COLO668 (cell line): ENCODE data around the gene RBM39.
A peak's percentile ranks its signal among the peaks of the same experiment; 100 is the strongest.
"Not testable (repeated sequence)": the region's sequence is repeated elsewhere in the genome, so short reads cannot be mapped to it uniquely, and the experiment has no call there.

Source experiments
- DNase-seq: peaks from one replicate; lab custom pipeline; 2025; ENCODE audit not compliant: unreplicated experiment; lab: John Stamatoyannopoulos, UW

RBM39 gene

GRCh38 chr20:35741892-35742740 is at the start of gene RBM39:
Gene RBM39, minus strand, starts transcription at chr20:35742260. Its CDS starts 1,386 bp downstream, at chr20:35740874.
- peak; percentile 100 for DNase-seq

DNA sequence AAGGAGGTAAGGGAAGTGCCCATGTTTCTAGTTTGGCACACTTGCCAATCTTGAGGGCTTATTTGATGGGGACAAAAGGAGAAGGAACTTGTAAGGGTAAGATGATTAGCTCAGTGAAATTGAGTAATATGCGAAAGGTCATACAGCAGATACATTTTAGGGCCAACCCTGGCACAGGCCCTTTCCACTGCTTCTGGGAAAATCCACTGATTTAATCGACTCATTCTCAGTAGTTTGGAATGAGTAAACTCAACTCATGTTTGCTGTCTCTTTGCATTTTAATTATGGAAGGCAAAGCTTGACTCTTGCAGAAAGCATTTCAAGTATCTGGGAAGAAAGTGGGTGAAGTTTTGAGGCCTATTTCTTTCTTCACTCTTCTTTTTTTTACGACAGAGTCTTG is 49.8 kb upstream of the RBM39 start:
- DNase-seq: no peak

DNA sequence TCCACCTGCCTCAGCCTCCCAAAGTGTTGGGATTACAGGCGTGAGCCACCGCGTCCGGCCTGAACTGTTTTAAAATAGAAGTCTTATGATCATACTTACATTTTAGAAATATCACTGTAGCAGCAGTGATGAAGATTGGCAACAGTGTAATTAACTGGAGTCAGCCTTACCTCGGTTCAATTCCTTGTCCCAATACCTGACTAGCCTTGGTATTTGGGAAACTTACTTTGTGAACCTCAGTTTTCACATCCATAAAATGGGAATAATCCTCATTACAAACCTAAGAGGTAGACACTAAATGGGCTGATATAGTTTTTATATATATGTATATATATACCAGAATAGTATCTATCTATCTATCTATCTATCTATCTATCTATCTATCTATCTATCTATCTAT is 49.0 kb upstream of the RBM39 start:
- no peak for DNase-seq

DNA sequence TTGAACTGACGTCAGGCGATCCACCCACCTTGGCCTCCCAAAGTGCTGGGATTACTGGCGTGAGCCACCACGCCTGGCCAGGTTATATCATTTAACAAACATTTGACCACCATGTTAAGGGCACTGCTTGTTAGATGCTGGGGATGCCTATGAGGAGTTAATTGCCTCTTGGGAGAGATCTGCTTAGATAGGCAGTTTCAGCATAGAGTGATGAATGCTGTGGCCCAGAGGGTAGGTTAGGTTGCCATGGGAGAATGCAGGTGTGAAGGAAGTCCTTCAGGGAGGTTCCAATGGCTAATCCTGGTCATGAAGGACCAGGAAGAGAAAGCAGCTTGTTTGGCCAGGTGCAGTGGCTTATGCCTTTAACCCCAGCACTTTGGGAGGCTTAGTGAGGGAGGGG is 46.7 kb upstream of the RBM39 start:
- peak; percentile 39 for DNase-seq

DNA sequence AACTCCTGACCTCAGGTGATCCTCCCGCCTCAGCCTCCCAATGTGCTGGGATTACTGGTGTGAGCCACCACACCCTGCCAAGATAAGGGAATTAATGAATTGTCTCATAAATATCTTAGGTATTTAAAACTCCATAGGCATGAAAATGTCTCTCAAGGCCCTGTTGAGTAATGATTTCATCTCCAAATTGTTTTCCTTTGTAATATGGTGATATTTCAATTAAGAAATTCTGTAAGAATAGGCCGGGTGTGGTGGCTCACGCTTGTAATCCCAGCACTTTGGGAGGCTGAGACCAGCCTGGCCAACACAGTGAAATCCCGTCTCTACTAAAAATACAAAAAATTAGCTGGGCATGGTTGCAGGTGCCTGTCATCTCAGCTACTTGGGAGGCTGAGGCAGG is 43.5 kb upstream of the RBM39 start:
- not testable (repeated sequence) for DNase-seq

DNA sequence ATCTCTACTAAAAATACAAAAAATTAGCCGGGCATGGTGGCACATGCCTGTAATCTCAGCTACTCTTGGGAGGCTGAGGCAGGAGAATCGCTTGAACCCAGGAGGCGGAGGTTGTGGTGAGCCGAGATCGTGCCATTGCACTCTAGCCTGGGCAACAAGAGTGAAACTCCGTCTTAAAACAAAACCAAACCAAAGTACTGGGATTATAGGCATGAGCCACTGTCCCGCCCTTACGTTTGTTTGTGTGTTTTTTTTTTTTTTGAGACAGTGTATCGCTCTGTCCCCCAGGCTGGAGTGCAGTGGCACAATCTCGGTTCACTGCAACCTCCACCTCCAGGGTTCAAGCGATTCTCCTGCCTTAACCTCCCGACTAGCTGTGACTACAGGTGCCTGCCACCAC is 41.8 kb upstream of the RBM39 start:
- not testable (repeated sequence) for DNase-seq

DNA sequence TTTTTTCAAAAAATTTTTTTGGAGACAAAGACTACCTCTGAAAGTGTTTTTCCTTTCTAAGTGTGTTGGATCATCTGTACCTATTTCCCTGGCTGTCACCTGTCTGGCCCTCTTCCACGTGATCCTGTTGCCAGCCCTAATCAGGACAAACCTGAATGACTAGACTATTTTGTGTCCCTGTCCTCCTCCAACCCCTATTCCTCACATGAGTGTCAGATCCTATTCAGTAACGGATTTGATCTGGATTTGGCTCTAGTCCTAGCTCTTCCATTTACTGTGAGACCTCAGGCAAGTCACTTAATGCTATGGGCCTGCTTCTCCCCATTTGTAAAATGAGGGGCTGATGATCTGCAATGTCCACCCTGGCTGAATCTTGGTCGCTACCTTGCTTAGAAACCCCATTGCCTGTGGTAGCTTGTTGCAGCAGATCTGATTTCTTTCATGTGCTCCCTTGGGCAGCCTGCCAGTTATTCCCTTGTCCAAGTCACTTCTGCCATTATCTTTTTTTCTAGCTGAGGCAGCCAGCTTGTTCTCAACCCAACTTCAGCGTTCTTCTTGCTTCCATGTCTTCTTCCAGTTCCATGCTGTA is 34.5 kb upstream of the RBM39 start:
- DNase-seq: peak; percentile 26

DNA sequence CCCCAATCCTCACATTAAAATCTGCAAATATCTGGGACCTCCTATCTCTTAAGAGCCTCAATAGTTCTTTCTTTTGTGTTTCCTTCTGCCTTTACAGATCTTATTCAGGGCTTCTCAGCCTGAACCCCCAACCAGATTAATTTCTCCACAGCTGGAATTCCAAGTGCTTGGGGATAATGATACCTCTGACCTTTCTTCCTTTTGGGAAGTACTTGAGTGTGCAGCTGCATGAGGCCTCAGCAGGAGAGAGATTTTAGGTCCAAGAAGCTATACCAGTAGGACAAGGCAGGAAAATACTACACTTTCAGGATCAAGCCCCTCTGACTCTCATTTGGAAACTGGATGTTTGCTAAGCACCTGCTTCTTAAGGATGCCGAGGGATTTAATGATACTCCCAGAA is 32.3 kb upstream of the RBM39 start:
- no peak for DNase-seq

DNA sequence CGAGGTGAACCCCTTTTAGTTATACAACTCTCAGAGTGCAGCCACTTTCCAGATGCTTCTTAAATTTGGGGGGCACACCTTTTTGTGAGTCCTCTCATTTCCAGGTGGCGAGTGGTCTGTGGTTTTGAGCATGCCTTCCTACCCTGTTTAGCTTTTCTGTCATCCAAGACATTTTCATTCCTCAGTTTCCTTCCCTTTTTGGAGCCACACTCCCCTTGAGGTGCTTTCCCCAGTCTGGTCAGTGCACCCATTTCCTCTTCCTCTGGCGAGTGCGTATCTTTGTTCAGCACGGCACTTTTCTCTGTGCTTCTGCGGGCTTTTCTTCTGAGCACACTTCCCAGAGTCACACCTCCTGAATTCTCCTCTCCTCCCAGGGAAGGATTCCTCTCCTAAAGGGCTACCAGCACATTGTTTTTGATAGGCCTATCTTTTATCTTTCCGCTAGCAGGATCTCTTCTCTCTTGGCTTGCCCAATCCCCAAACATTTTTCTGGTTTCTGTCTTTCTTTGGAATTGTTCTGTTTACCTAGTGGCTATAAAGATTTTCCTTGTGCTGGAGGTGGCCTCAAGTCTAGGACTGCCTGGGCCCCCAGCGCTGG is 31.2 kb upstream of the RBM39 start:
- no peak for DNase-seq

DNA sequence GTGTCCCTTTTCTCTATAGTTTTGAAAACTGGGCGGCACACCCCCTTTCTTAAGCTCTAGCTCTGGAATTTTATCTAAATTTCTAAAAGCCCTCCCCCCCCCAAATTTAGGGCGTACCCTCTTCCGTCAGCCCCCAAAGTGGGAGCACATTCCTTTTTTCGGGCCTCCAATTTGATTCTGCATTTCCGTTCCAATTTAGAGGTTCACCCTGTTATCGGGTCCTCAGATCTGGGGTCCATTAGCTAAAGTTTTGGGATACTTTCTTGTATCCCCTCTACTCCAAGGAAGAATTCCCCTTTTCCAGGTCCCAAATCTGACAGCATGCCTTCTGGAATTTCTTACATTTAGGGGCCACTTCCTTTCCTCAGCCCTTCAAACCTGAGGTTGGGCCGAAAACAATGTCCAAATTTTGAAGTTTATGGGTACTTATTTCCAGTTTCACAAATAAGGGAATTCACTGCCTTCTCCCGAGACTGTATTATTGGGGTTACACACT is 30.6 kb upstream of the RBM39 start:
- no peak for DNase-seq

DNA sequence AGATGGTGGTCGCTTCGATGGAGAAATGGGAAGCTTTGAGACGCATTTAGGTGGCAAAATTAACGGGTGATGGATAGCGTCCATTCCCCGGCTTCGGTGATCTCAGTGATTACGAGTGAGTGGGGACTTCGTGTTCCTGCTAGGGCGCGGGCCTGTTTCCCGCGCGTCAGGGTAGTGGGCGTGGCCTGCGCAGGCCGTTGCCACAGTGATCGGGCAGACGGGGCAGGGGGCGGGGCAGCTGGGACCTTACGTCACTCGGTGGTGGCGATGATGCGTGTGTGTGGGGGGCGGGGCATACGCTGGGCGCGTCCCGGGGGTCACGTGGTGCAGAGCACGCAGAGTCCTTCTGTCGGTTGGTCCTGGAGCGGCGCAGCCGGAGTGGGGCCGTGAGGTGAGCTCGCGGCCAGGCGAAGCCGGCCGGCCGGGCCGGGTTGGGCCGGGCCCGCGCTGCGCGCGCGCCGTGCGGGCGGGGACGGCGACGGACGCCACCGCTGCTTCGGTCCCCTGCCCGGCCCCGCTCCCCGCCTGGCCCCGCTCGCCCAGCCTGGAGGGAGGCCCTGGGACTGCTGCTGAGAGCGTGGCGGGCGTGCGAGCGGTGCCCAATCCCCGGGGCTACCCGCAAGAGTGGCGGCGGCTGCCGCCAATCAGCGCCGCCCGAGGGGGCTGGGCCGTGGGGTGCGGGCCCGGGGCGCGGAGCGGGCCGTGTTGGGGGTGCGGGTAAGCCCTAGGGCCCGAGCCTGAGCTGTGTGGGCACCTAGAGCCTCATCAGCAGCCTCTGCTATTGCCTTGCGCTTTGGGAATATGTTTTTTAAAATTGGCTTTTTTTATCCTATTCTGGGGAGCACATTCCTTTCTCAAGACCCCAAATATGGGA is 29.9 kb upstream of the RBM39 start, which contains the start of gene PHF20:
TSS of gene PHF20 (plus strand) at position 327 of the 874 bp plus-strand sequence. CDS start 29,508 bp downstream, outside the sequence.
- peak; percentile 98 for DNase-seq

GRCh38 chr20:35771367-35771688 is 29.3 kb upstream of the RBM39 start:
- DNase-seq: no peak

- DNase-seq: no peak
Observed at GRCh38 chr20:35768731-35769664, 26.9 kb upstream of the RBM39 start.

- DNase-seq: no peak
Observed at GRCh38 chr20:35767683-35768481, 25.8 kb upstream of the RBM39 start.

DNA sequence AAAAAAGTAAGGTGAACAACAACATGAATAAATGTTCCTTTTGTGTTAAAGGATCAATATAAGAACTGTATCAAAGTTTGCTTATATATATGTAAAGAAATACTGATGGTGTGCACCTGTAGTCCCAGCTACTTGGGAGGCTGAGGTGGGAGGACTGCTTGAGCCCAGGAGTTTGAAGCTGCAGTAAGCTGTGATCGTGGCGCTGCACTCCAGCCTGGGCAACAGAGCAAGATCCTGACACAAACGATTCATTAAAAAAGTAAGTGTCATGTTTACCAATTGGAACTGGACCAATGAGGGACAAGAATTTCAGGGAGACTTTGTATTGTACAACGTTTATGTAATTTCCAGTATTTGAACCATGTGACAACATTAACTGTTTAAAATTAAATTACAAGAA is 24.8 kb upstream of the RBM39 start:
- DNase-seq: no peak

DNA sequence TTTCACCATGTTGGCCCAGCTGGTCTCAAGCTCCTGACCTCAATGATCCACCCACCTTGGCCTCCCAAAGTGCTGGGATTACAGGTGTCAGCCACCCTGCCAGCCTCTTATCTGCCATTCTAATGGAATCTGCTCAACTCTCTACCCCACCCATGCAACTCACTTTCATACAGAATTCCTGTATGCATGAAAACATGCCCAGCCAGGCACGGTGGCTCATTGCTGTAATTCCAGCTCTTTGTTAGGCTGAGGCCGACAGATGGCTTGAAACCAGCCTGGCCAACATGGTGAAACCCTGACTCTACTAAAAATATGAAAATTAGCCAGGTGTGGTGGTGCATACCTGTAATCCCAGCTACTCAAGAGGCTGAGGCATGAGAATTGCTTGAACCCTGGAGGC is 22.9 kb upstream of the RBM39 start:
- DNase-seq: not testable (repeated sequence)

- no peak for DNase-seq
Observed at GRCh38 chr20:35762461-35762860, 20.4 kb upstream of the RBM39 start.

GRCh38 chr20:35761548-35761947 is 19.5 kb upstream of the RBM39 start:
- not testable (repeated sequence) for DNase-seq

DNA sequence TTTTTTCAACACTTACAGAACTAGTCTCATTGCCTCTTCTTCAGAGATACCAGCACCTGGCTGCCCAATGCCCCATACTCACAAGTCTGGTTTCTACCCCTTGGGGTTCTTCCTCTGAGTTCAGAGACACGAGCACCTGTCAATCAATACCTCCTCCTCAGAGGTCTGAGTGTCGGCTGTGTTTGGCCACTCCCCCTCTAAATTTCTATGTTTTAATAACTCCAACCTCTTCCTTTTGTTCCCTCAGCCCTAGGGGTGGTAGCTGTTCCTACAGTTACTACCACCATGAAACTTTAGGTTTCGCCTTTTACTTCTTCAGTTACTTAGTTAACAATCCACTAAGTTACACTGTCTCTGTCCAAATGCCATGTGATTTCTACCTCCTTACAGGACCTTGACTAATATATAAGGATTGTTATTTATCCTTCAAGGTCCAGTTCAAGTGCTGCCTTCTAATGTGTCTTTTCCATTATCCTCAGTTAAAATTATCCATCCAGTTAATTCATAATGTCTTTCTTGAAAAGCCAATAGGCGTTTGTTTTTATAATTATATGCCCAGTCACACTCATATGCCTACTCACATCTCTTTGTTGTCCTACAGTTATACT is 15.1 kb upstream of the RBM39 start:
- DNase-seq: no peak
